Astrocyte of the cerebellum (primary cell): ENCODE measurements around the gene SLC38A4.

Source experiments
- DNase-seq: peaks from one replicate; pipeline ENCODE4 v3.0.0-alpha.2; 2011; ENCODE audit warnings: low read depth
- H3K4me3 ChIP-seq: 2 replicates; pipeline ENCODE4 v1.5.1; 2011; ENCODE audit warnings: mild to moderate bottlenecking, low read depth, low read length, moderate library complexity
- CTCF ChIP-seq: IDR thresholded peaks from 2 replicates; pipeline ENCODE4 v1.5.1; 2012; ENCODE audit warnings: low read length, low read depth, moderate library complexity, mild to moderate bottlenecking; ENCODE audit errors: missing control alignments
- in situ Hi-C: cut with HindIII; loops from 2 replicates; pipeline ENCODE4 v1.10.0; 2017; ENCODE audit warnings: low sequenced_read_pairs

The SLC38A4 gene

DNA sequence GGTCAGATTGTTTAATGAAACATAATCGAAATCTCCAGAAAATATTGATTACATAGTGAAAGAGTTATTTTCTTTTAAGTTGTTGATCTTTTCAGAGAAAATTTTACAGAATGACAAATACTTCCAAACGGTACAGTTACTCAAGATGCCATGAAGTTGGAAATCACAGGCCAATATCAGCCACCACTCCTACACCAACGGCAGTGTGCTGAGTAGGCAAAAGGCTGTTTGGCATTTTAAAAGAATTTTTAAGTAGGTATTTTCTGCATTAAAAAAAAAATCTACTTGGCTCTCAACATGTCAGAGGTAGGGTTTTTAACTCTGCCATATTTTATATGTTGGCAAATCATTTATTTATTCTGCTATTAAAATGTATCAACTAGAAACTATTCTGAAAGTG lies 21.7 kb downstream of the SLC38A4 start:
- no peak for TF ChIP-seq CTCF
- in situ Hi-C loops, result no loop called here

GRCh38 chr12:46803517-46803916 lies 22.3 kb downstream of the SLC38A4 start:
- in situ Hi-C loops, result no loop called here
- H3K4me3 ChIP-seq, result no peak overlapping the region
- no peak for DNase-seq
- TF ChIP-seq CTCF, result no peak

More for the DNA sequence above, 21.7 kb downstream of the SLC38A4 start:
- no peak for DNase-seq
- no peak overlapping the region for H3K4me3 ChIP-seq

- TF ChIP-seq CTCF, result no peak
- in situ Hi-C loops, result no loop called here
- no peak for DNase-seq
- H3K4me3 ChIP-seq, result no peak overlapping the region
Measured at GRCh38 chr12:46801293-46801692, 24.5 kb downstream of the SLC38A4 start.

GRCh38 chr12:46800160-46800559 lies 25.6 kb downstream of the SLC38A4 start:
- in situ Hi-C loops, result no loop called here
- no peak for DNase-seq
- TF ChIP-seq CTCF, result no peak
- H3K4me3 ChIP-seq, result no peak overlapping the region

DNA sequence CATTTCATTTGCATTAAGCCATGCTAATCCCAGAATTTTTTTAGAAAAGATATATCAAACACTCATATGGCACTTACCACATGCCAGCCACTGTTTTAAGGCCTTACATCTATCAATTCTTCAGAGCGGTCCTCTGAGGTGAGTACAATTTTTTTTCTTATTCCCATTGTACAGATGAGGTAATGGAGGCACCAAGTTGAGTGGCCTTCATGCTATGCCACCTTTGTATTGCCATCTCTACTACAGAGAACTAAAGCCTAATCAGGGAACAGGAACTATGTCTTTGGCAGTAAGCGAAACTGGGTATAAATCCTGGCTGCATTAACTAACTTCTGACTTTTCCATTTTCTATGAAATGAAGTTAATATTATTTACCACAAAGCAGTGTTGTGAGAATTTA lies 27.1 kb downstream of the SLC38A4 start:
- no peak for TF ChIP-seq CTCF
- in situ Hi-C loops, result no loop called here
- no peak for DNase-seq
- H3K4me3 ChIP-seq, result no peak overlapping the region

- H3K4me3 ChIP-seq, result no peak overlapping the region
- no peak for DNase-seq
- in situ Hi-C loops, result no loop called here
Measured at GRCh38 chr12:46798056-46798455, 27.7 kb downstream of the SLC38A4 start.

More at GRCh38 chr12:46798056-46798455, 27.7 kb downstream of the SLC38A4 start:
- TF ChIP-seq CTCF, result no peak
